Smooth muscle cell (in vitro differentiated cells): ENCODE measurements around the gene PLOD3. TPM values are rescaled to one million over a fixed set of nuclear protein-coding genes. Genes with fewer than 3 reads are reported as not detected.

Experiments used
- DNase-seq: peaks from one replicate; lab custom pipeline; 2025; ENCODE audit not compliant: unreplicated experiment; lab: John Stamatoyannopoulos, UW
- H2AFZ ChIP-seq: fragments of 200-600 bp; sonication (generic); 2 replicates; pipeline ENCODE4 v1.6.0; 2016; ENCODE audit warnings: antibody characterized with exemption, low read depth, mild to moderate bottlenecking
- H3F3A ChIP-seq: fragments of 200-600 bp; sonication (generic); 2 replicates; pipeline ENCODE4 v1.6.0; 2017; ENCODE audit warnings: antibody characterized with exemption, low read depth
- H3K27ac ChIP-seq: fragments of 200-600 bp; sonication (generic); 2 replicates; pipeline ENCODE4 v1.5.1; 2016; ENCODE audit warnings: low read depth, mild to moderate bottlenecking
- H3K27me3 ChIP-seq: fragments of 200-600 bp; sonication (generic); 2 replicates; pipeline ENCODE4 v1.6.1; 2016; ENCODE audit warnings: low read depth, mild to moderate bottlenecking
- H3K36me3 ChIP-seq: fragments of 200-600 bp; sonication (generic); 2 replicates; pipeline ENCODE4 v1.5.1; 2016; ENCODE audit warnings: low read depth
- H3K4me1 ChIP-seq: fragments of 200-600 bp; sonication (generic); 2 replicates; pipeline ENCODE4 v1.5.1; 2016; ENCODE audit warnings: low read depth
- H3K4me2 ChIP-seq: fragments of 200-600 bp; sonication (generic); 2 replicates; pipeline ENCODE4 v1.6.0; 2016; ENCODE audit warnings: mild to moderate bottlenecking
- H3K4me3 ChIP-seq: fragments of 200-600 bp; sonication (generic); 2 replicates; pipeline ENCODE4 v1.5.1; 2016; ENCODE audit warnings: mild to moderate bottlenecking
- H3K79me2 ChIP-seq: fragments of 200-600 bp; sonication (generic); 2 replicates; pipeline ENCODE4 v1.6.0; 2016; ENCODE audit warnings: low read depth, mild to moderate bottlenecking
- H3K9ac ChIP-seq: fragments of 200-600 bp; sonication (generic); 2 replicates; pipeline ENCODE4 v1.6.0; 2016; ENCODE audit warnings: low read depth
- H3K9me3 ChIP-seq: fragments of 200-600 bp; sonication (generic); replicated peaks from 2 replicates; pipeline ENCODE4 v1.5.1; 2016; ENCODE audit warnings: low read depth
- H4K20me1 ChIP-seq: fragments of 200-600 bp; sonication (generic); 2 replicates; pipeline ENCODE4 v1.6.0; 2016; ENCODE audit warnings: low read depth
- CTCF ChIP-seq: fragments of 200-600 bp; sonication (generic); IDR thresholded peaks from 2 replicates; pipeline ENCODE4 v1.5.1; 2017; ENCODE audit warnings: borderline replicate concordance, mild to moderate bottlenecking, antibody characterized with exemption; ENCODE audit not compliant: insufficient read depth, poor library complexity, severe bottlenecking
- WGBS: methylation state at CpG from one replicate; pipeline ENCODE4 v1.1.7; 2016; ENCODE audit warnings: low lambda C conversion rate; 5-methylcytosine and 5-hydroxymethylcytosine counted together
- polyA plus RNA-seq: library from polyadenylated mRNA; unstranded; fragments of >200 nt; fragmentation: Nextera tagmentation; extraction: Ambion mirVana; gene quantifications from 2 replicates; pipeline ENCODE4 v1.2.1, GENCODE V29; 2016
- total RNA-seq: library from RNA; depleted of rRNA; stranded (reverse); fragments of >200 nt; gene quantifications from 2 replicates; pipeline ENCODE4 v1.2.3, GENCODE V29; 2014

PLOD3 gene
- total and polyA plus RNA-seq, 2 experiments from 2014 or later = 58.4 to 168 TPM

- Histone ChIP-seq H3K9ac (no peak overlapping the region), H4K20me1 (peaks cover 76% of the 10 kb centered on the region), H3K4me1 (peaks cover 32% of the 10 kb centered on the region), H3K4me3 (no peak overlapping the region), H3K9me3 (no peaks in the 10 kb centered on the region), H3F3A (peaks cover 3% of the 10 kb centered on the region), H3K79me2 (no peaks in the 10 kb centered on the region), H3K27ac (peak overlapping the region; percentile 31), H3K4me2 (peak overlapping the region; percentile 81), H3K27me3 (peaks cover 40% of the 10 kb centered on the region), H3K36me3 (no peaks in the 10 kb centered on the region), H2AFZ (no peak overlapping the region)
- no peak for DNase-seq
- 43% methylated on average over 17 of the region's 17 CpGs for WGBS
- no peak for TF ChIP-seq CTCF
Measured at GRCh38 chr7:101161692-101162471, 55.5 kb downstream of the PLOD3 start.

- Histone ChIP-seq H4K20me1 (peaks cover 82% of the 10 kb centered on the region), H2AFZ (no peak overlapping the region), H3K79me2 (no peaks in the 10 kb centered on the region), H3K9ac (no peak overlapping the region), H3K27me3 (peaks cover 35% of the 10 kb centered on the region), H3K27ac (no peak overlapping the region), H3K4me3 (no peak overlapping the region), H3K4me2 (no peak overlapping the region), H3K9me3 (no peaks in the 10 kb centered on the region), H3K36me3 (no peaks in the 10 kb centered on the region), H3F3A (peaks cover 3% of the 10 kb centered on the region), H3K4me1 (peaks cover 25% of the 10 kb centered on the region)
- DNase-seq = no peak
- TF ChIP-seq CTCF = no peak
Measured at GRCh38 chr7:101160910-101161309, 56.5 kb downstream of the PLOD3 start.

GRCh38 chr7:101159696-101160674, 57.4 kb downstream of the PLOD3 start:
- H3F3A ChIP-seq = peaks cover 3% of the 10 kb centered on the region
- H3K27me3 ChIP-seq = peaks cover 31% of the 10 kb centered on the region
- H3K4me2 ChIP-seq = no peak overlapping the region
- WGBS = 67% methylated on average over 20 of the region's 31 CpGs
- no peak for TF ChIP-seq CTCF
- no peaks in the 10 kb centered on the region for H3K79me2 ChIP-seq
- no peaks in the 10 kb centered on the region for H3K36me3 ChIP-seq
- no peak overlapping the region for H2AFZ ChIP-seq
- no peaks in the 10 kb centered on the region for H3K9me3 ChIP-seq
- no peak for DNase-seq
- H3K4me1 ChIP-seq = peaks cover 25% of the 10 kb centered on the region
- H3K27ac ChIP-seq = no peak overlapping the region
- H4K20me1 ChIP-seq = peaks cover 79% of the 10 kb centered on the region
- no peak overlapping the region for H3K4me3 ChIP-seq
- H3K9ac ChIP-seq = no peak overlapping the region
